SK-N-SH (cell line): ENCODE data around the gene MAP2K5. TPM values are rescaled to one million over a fixed set of nuclear protein-coding genes. Genes with fewer than 3 reads are reported as not detected.

Experiments
- CTCF ChIA-PET: fragments of 300-600, 350-600 bp; formaldehyde crosslinking; extraction: SDS; loops from one replicate; lab custom pipeline; 2021; lab: Yijun Ruan, JAX
- POLR2A ChIA-PET: fragments of 350-600 bp; sonication (Branson Sonifier 250); formaldehyde crosslinking; extraction: SDS; loops from one replicate; lab custom pipeline; 2020; ENCODE audit warnings: antibody characterized with exemption, inconsistent platforms; lab: Yijun Ruan, JAX
- DNase-seq: peaks from one replicate; pipeline ENCODE4 v3.0.0; 2012
- H2AFZ ChIP-seq: fragments of 200-600 bp; sonication (generic); 2 replicates; pipeline ENCODE4 v1.8.1; 2016; ENCODE audit warnings: antibody characterized with exemption, mild to moderate bottlenecking, low read depth
- H3F3A ChIP-seq: fragments of 200-600 bp; sonication (generic); replicated peaks from 2 replicates; pipeline ENCODE3; 2016; ENCODE audit warnings: antibody characterized with exemption, mild to moderate bottlenecking; ENCODE audit not compliant: insufficient read depth
- H3K27ac ChIP-seq, 2 experiments: fragments of 200-500 bp in 1 of 2; fragments of 200-600 bp in 1 of 2; sonication (Bioruptor generic) in 1 of 2; sonication (generic), shearing (Covaris generic) in 1 of 2; 2 replicates each; pipeline versions ENCODE4 v1.5.1 to v1.6.1; 2014 to 2016; ENCODE audit warnings: low read depth in 2 of 2, inconsistent platforms in 1 of 2, low read length in 1 of 2, mild to moderate bottlenecking in 1 of 2, mixed read lengths in 1 of 2
- H3K27me3 ChIP-seq: fragments of 200-600 bp; sonication (generic), shearing (Covaris generic); 2 replicates; pipeline ENCODE4 v1.6.1; 2016; ENCODE audit warnings: mixed run types; ENCODE audit not compliant: insufficient read depth
- H3K36me3 ChIP-seq, 2 experiments: fragments of 200-500 bp in 1 of 2; fragments of 200-600 bp in 1 of 2; sonication (Bioruptor generic) in 1 of 2; sonication (generic) in 1 of 2; replicated peaks in 1 of 2; 2 replicates each; pipeline versions ENCODE3 to v1.5.1; 2014 to 2016; ENCODE audit warnings: low read length in 1 of 2, mild to moderate bottlenecking in 1 of 2; ENCODE audit not compliant: insufficient read depth in 2 of 2, control insufficient read depth in 1 of 2
- H3K4me1 ChIP-seq, 2 experiments: fragments of 200-500 bp in 1 of 2; fragments of 200-600 bp in 1 of 2; sonication (Bioruptor generic) in 1 of 2; sonication (generic), shearing (Covaris generic) in 1 of 2; 2 replicates each; pipeline versions ENCODE4 v1.5.1 to v1.6.1; 2014 to 2016; ENCODE audit warnings: low read depth in 1 of 2, low read length in 1 of 2, mixed run types in 1 of 2; ENCODE audit not compliant: insufficient read depth in 2 of 2, control insufficient read depth in 1 of 2
- H3K4me2 ChIP-seq: fragments of 200-600 bp; sonication (generic), shearing (Covaris generic); 2 replicates; pipeline ENCODE4 v1.6.1; 2017; ENCODE audit warnings: mixed run types
- H3K4me3 ChIP-seq, 2 experiments: fragments of 200-500 bp in 1 of 2; fragments of 200-600 bp in 1 of 2; sonication (Bioruptor generic) in 1 of 2; sonication (generic), shearing (Covaris generic) in 1 of 2; 2 replicates each; pipeline versions ENCODE4 v1.5.1 to v1.8.1; 2014 to 2016; ENCODE audit warnings: low read depth in 2 of 2, inconsistent platforms in 1 of 2, low read length in 1 of 2, mild to moderate bottlenecking in 1 of 2, mixed read lengths in 1 of 2, moderate library complexity in 1 of 2
- H3K79me2 ChIP-seq: fragments of 200-600 bp; sonication (generic); 2 replicates; pipeline ENCODE4 v1.8.1; 2017; ENCODE audit warnings: mild to moderate bottlenecking; ENCODE audit not compliant: insufficient read depth
- H3K9ac ChIP-seq: fragments of 200-600 bp; sonication (generic); 2 replicates; pipeline ENCODE4 v1.6.1; 2017; ENCODE audit warnings: mixed run types
- H3K9me2 ChIP-seq: fragments of 200-600 bp; sonication (generic); 2 replicates; pipeline ENCODE4 v1.6.1; 2017; ENCODE audit warnings: mixed run types
- H3K9me3 ChIP-seq: fragments of 200-600 bp; sonication (generic); 2 replicates; pipeline ENCODE4 v1.6.1; 2017; ENCODE audit warnings: mixed run types, mild to moderate bottlenecking, moderate library complexity
- H4K20me1 ChIP-seq: fragments of 200-600 bp; sonication (generic); 2 replicates; pipeline ENCODE4 v1.6.1; 2017; ENCODE audit warnings: mild to moderate bottlenecking, mixed run types; ENCODE audit not compliant: insufficient read depth
- GABPA ChIP-seq: IDR thresholded peaks from 2 replicates; pipeline ENCODE4 v1.4.0; 2012; ENCODE audit warnings: low read depth, mild to moderate bottlenecking
- GATA2 ChIP-seq: sonication (generic); formaldehyde crosslinking; IDR thresholded peaks from 2 replicates; pipeline ENCODE4 v1.5.0; 2020; ENCODE audit warnings: mild to moderate bottlenecking, missing genetic modification reagents
- JUND ChIP-seq: IDR thresholded peaks from 2 replicates; pipeline ENCODE4 v1.4.0; 2012
- MXI1 ChIP-seq: IDR thresholded peaks from 2 replicates; pipeline ENCODE4 v1.6.1; 2012; ENCODE audit warnings: mild to moderate bottlenecking, low read depth, low read length, improper control_type of control experiment
- NRF1 ChIP-seq: IDR thresholded peaks from 2 replicates; pipeline ENCODE4 v1.6.1; 2012; ENCODE audit warnings: low read depth, mild to moderate bottlenecking, low read length
- RCOR1 ChIP-seq: fragments of 150-350 bp; IDR thresholded peaks from 2 replicates; pipeline ENCODE4 v1.6.1; 2017; ENCODE audit warnings: antibody characterized with exemption, low read length
- TAF1 ChIP-seq: IDR thresholded peaks from 2 replicates; pipeline ENCODE4 v1.6.1; 2012; ENCODE audit warnings: low read depth, mild to moderate bottlenecking, low read length, moderate library complexity, borderline replicate concordance
- TEAD4 ChIP-seq: IDR thresholded peaks from 2 replicates; pipeline ENCODE4 v1.4.0; 2012; ENCODE audit warnings: mild to moderate bottlenecking, borderline replicate concordance; ENCODE audit not compliant: insufficient read depth
- USF2 ChIP-seq: fragments of 150-350 bp; IDR thresholded peaks from 2 replicates; pipeline ENCODE4 v1.6.1; 2017; ENCODE audit warnings: antibody characterized with exemption, low read length, low read depth, borderline replicate concordance
- ZBTB33 ChIP-seq: IDR thresholded peaks from 2 replicates; pipeline ENCODE4 v1.4.0; 2012; ENCODE audit warnings: low read depth, borderline replicate concordance
- WGBS: methylation state at CpG from one replicate; pipeline ENCODE4 v1.1.6; 2017; ENCODE audit warnings: low lambda C conversion rate; 5-methylcytosine and 5-hydroxymethylcytosine counted together
- polyA plus RNA-seq, 3 experiments: library from polyadenylated mRNA; depleted of rRNA; stranded (reverse); fragments of >200 nt; gene quantifications; 2 replicates each; pipeline ENCODE4 v1.2.3, GENCODE V29; 2012

Gene MAP2K5
- polyA plus RNA-seq, 1 of the 3 experiments (the other 2 are of a cell fraction), result 6.2 TPM

- Histone ChIP-seq H3K9ac (no peak overlapping the region), H3K4me1 (no peaks in the 10 kb centered on the region; a peak in 2 of 4 replicates), H3K9me3 (no peaks in the 10 kb centered on the region), H3K9me2 (no peaks in the 10 kb centered on the region), H3K79me2 (no peaks in the 10 kb centered on the region), H2AFZ (no peak overlapping the region), H3F3A (peaks cover 4% of the 10 kb centered on the region), H4K20me1 (no peaks in the 10 kb centered on the region), H3K27me3 (no peaks in the 10 kb centered on the region), H3K4me2 (no peak overlapping the region), H3K4me3 (no peak overlapping the region), H3K36me3 (peaks cover 0 to 8% of the 10 kb centered on the region in 2 experiments), H3K27ac (no peak overlapping the region)
- ChIA-PET POLR2A (no interaction called here), CTCF (interaction anchor here (1.7 kb wide), 1 partner anchor 13 kb away, joined by 3 read pairs; no protein-coding TSS in a partner anchor)
- TF ChIP-seq JUND (no peak), NRF1 (no peak), ZBTB33 (no peak), GABPA (no peak), GATA2 (CRISPR knock-in tag) (no peak), TAF1 (no peak), RCOR1 (no peak), MXI1 (no peak), USF2 (no peak), TEAD4 (no peak)
- 93% methylated on average over 5 of the region's 5 CpGs for WGBS
- DNase-seq, result no peak
These were observed 29.3 kb downstream of the MAP2K5 start for GRCh38 chr15:67571648-67572415.

GRCh38 chr15:67573194-67573593, 30.7 kb downstream of the MAP2K5 start:
- Histone ChIP-seq H3K27ac (no peak overlapping the region), H2AFZ (no peak overlapping the region), H3K9me3 (no peaks in the 10 kb centered on the region), H3F3A (peaks cover 4% of the 10 kb centered on the region), H3K4me3 (no peak overlapping the region), H3K9me2 (no peaks in the 10 kb centered on the region), H3K4me1 (no peaks in the 10 kb centered on the region; a peak in 2 of 4 replicates), H3K36me3 (peaks cover 0 to 4% of the 10 kb centered on the region in 2 experiments), H3K27me3 (no peaks in the 10 kb centered on the region), H3K4me2 (no peak overlapping the region), H3K79me2 (no peaks in the 10 kb centered on the region), H3K9ac (no peak overlapping the region), H4K20me1 (no peaks in the 10 kb centered on the region)
- CTCF ChIA-PET, result no interaction called here
- no peak for DNase-seq
- no peak for TF ChIP-seq GABPA
- POLR2A ChIA-PET, result interaction anchor here (0.7 kb wide), 1 partner anchor 9 kb away, joined by 3 read pairs; no protein-coding TSS in a partner anchor
- WGBS, result 98% methylated on average over 3 of the region's 3 CpGs
